Activated naive CD8-positive, alpha-beta T cell treated with anti-CD3 and anti-CD28 coated beads, Interleukin-2, amount 10 ng/mL, durations not matched to agents 7 days and 5 days (primary cell): ENCODE measurements around the gene P2RX4. TPM values are rescaled to one million over a fixed set of nuclear protein-coding genes. Genes with fewer than 3 reads are reported as not detected.
"Not testable (repeated sequence)": the region's sequence is repeated elsewhere in the genome, so short reads cannot be mapped to it uniquely, and the experiment has no call there.

Experiments used
- ATAC-seq: fragments of 150-1000 bp; cut with Tn5 transposase; one replicate; pipeline ENCODE4 v1.10.0; 2021; ENCODE audit warnings: low read depth, moderate library complexity
- POLR2A ChIA-PET: fragments of 350-600 bp; sonication (Branson Sonifier 250); formaldehyde crosslinking; loops from one replicate; lab custom pipeline; 2021; ENCODE audit warnings: antibody characterized with exemption; lab: Charles Lee
- DNase-seq: peaks from one replicate; pipeline ENCODE4 v3.0.0; 2021
- H3K27ac Mint-ChIP-seq: one replicate; pipeline ENCODE4 v1.8.0; 2022; ENCODE audit warnings: mild to moderate bottlenecking, mixed read lengths
- H3K27me3 Mint-ChIP-seq: one replicate; pipeline ENCODE4 v1.8.0; 2022; ENCODE audit warnings: mild to moderate bottlenecking, moderate library complexity, mixed read lengths
- H3K36me3 Mint-ChIP-seq: one replicate; pipeline ENCODE4 v1.8.0; 2021; ENCODE audit warnings: mild to moderate bottlenecking, mixed read lengths
- H3K4me1 Mint-ChIP-seq: one replicate; pipeline ENCODE4 v1.8.0; 2021; ENCODE audit warnings: mixed read lengths
- H3K4me3 Mint-ChIP-seq: one replicate; pipeline ENCODE4 v1.8.0; 2022; ENCODE audit warnings: mild to moderate bottlenecking, moderate library complexity, mixed read lengths
- H3K9me3 Mint-ChIP-seq: one replicate; pipeline ENCODE4 v1.8.0; 2021; ENCODE audit warnings: mixed read lengths
- total RNA-seq, 2 experiments: library from RNA; stranded (reverse); gene quantifications; one replicate each; pipeline ENCODE4 v1.2.3, GENCODE V29; 2021

The P2RX4 gene, protein sequence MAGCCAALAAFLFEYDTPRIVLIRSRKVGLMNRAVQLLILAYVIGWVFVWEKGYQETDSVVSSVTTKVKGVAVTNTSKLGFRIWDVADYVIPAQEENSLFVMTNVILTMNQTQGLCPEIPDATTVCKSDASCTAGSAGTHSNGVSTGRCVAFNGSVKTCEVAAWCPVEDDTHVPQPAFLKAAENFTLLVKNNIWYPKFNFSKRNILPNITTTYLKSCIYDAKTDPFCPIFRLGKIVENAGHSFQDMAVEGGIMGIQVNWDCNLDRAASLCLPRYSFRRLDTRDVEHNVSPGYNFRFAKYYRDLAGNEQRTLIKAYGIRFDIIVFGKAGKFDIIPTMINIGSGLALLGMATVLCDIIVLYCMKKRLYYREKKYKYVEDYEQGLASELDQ
- total RNA-seq: 10 to 100 TPM; 50.7 to 52.9 TPM

DNA sequence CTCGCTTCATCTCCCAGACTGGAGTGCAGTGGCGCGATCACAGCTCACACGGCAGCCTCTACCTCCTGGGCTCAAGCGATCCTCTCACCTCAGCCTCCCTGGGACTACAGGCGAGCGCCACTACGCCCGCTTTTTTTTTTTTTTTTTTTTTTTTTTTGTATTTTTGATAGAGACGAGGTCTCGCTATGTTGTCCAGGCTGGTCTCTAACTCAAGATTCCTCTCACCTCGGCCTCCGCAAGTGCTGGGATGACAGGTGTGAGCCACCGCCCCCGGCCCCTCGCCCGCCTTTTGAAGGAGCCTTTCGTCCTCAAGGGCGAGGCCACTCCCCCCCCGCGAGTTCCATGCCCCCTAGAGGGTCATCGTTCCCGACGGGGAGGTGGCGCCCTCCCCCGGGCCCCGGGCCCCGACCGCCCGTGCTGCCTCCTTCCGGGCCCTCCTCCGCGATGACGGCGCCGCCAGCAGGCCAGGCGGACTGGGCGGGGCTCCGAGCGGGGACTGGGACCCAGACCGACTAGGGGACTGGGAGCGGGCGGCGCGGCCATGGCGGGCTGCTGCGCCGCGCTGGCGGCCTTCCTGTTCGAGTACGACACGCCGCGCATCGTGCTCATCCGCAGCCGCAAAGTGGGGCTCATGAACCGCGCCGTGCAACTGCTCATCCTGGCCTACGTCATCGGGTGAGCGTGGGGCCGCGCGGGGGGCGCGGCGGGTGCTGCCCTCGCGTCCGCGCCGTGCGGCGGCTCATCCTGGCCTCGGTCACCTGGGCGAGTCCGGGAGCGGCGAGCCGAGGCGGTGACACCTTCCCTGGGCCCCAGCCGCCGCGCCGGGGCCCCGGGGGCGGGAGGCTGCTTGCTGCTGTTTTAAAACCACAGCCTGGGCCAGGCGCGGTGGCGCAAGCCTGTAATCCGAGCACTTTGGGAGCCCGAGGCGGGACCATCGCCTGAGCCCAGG is at the start of gene P2RX4:
Gene P2RX4, plus strand, starts transcription at position 506 of the 949 bp plus-strand sequence. Its CDS starts 36 bp downstream, at position 542.
- Mint-ChIP-seq H3K9me3 (no peaks in the 10 kb centered on the region), H3K27me3 (no peaks in the 10 kb centered on the region), H3K4me3 (peak within 1 kb of the TSS; percentile 96), H3K36me3 (peaks cover 12% of the 10 kb centered on the region), H3K27ac (peak within 1 kb of the TSS; percentile 96), H3K4me1 (peaks cover 22% of the 10 kb centered on the region)
- peak; percentile 89 for ATAC-seq
- POLR2A ChIA-PET: interaction anchor here (0.7 to 1.3 kb wide), 5 partner anchors 12 to 1071 kb away, joined by 3 to 13 read pairs (median 8); no protein-coding TSS in a partner anchor
- peak; percentile 92 for DNase-seq

DNA sequence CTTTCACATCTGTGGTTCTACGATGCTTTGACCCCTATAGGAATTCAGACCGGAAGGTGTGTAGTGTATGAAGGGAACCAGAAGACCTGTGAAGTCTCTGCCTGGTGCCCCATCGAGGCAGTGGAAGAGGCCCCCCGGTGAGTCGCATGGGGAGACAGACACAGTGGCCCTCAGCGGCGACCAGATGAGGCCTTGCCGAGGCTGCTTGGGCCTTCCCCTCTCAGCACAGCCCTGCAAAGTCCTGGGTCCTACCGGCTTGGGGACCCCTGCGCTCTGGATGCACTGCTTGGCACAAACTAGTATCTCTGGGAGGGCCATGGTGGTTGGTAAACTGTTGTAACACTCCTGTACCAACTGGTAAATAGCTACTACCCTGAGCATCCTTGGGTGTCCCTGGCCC is 47.5 kb upstream of the P2RX4 start:
- H3K9me3 Mint-ChIP-seq: peaks cover 9% of the 10 kb centered on the region
- no peak for DNase-seq
- no peak for ATAC-seq
- POLR2A ChIA-PET: no interaction called here
- no peaks in the 10 kb centered on the region for H3K27me3 Mint-ChIP-seq
- peaks cover 3% of the 10 kb centered on the region for H3K4me1 Mint-ChIP-seq
- peaks cover 26% of the 10 kb centered on the region for H3K36me3 Mint-ChIP-seq
- no peak overlapping the region for H3K4me3 Mint-ChIP-seq
- no peak overlapping the region for H3K27ac Mint-ChIP-seq

- no peak overlapping the region for H3K4me3 Mint-ChIP-seq
- H3K27me3 Mint-ChIP-seq: no peaks in the 10 kb centered on the region
- H3K4me1 Mint-ChIP-seq: peaks cover 3% of the 10 kb centered on the region
- H3K9me3 Mint-ChIP-seq: peaks cover 8% of the 10 kb centered on the region
- ATAC-seq: no peak
- no peak overlapping the region for H3K27ac Mint-ChIP-seq
- POLR2A ChIA-PET: no interaction called here
- peaks cover 22% of the 10 kb centered on the region for H3K36me3 Mint-ChIP-seq
- DNase-seq: no peak
Measured at GRCh38 chr12:121162985-121163384, 46.9 kb upstream of the P2RX4 start.

DNA sequence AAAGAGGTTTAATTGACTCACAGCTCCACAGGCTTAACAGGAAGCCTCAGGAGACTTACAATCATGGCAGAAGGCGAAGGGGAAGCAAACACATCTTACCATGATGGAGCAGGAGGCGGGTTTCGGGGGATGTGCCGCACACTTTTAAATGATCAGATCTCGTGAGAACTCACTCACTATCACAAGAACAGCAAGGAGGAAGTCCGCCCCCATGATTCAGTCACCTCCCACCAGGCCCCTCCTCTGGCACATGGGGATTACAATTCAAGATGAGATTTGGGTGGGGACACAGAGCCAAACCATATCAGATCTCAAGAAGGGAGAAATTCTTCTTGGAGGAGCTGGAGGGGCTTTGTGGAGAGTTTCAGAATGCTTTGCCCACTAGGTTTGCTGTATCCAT is 45.1 kb upstream of the P2RX4 start:
- H3K9me3 Mint-ChIP-seq, POLR2A ChIA-PET, H3K4me1 Mint-ChIP-seq, H3K27ac Mint-ChIP-seq, ATAC-seq, DNase-seq, H3K27me3 Mint-ChIP-seq, H3K4me3 Mint-ChIP-seq: not testable (repeated sequence)
- peaks cover 10% of the 10 kb centered on the region for H3K36me3 Mint-ChIP-seq

DNA sequence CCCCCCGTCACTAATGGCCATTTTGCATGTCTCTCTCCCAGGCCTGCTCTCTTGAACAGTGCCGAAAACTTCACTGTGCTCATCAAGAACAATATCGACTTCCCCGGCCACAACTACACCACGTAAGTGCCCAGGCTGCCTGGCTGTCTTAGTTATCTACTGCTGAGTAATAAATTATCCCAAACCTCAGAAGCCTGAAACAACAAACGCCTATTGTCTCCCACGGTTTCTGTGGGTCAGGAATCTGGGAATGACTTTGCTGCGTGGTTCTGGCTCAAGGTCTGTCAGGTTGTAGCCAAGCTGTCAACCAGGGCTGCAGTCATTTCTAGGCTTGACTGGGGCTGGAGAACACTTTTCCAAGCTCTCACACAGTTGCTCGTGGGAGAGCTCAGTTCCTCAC is 44.6 kb upstream of the P2RX4 start:
- peaks cover 10% of the 10 kb centered on the region for H3K36me3 Mint-ChIP-seq
- DNase-seq (no peak), ATAC-seq (no peak)
- POLR2A ChIA-PET: no interaction called here
- no peaks in the 10 kb centered on the region for H3K4me1 Mint-ChIP-seq
- no peak overlapping the region for H3K27ac Mint-ChIP-seq
- no peaks in the 10 kb centered on the region for H3K9me3 Mint-ChIP-seq
- no peaks in the 10 kb centered on the region for H3K27me3 Mint-ChIP-seq
- no peak overlapping the region for H3K4me3 Mint-ChIP-seq

- Mint-ChIP-seq H3K36me3 (peaks cover 10% of the 10 kb centered on the region), H3K4me1 (peaks cover 5% of the 10 kb centered on the region), H3K9me3 (no peaks in the 10 kb centered on the region), H3K27me3 (no peaks in the 10 kb centered on the region), H3K27ac (no peak overlapping the region), H3K4me3 (no peak overlapping the region)
- POLR2A ChIA-PET: no interaction called here
- ATAC-seq (no peak), DNase-seq (no peak)
Measured at GRCh38 chr12:121166356-121166755, 43.6 kb upstream of the P2RX4 start.

DNA sequence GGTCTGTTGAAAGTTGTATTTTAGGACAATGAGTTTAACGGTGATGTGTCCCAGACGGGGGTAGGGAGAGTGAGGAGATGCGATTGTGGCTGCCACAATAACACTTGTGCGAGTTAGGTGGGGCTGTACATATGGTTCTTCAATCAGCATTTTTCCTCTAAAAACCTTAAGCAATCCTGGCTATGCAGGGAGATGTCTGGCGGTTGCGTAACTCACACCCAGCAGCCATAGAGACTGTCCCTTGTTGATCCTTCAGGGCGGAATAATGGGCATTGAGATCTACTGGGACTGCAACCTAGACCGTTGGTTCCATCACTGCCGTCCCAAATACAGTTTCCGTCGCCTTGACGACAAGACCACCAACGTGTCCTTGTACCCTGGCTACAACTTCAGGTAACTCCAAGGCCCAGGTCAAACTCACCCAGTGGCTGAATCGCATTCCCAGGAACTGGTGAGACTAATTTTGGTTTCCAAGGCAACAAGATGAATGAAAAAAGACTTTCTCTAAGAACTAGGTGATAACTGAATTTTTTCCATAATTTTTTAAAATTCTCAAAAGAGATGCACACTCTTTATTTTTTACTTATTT is 42.6 kb upstream of the P2RX4 start:
- Mint-ChIP-seq H3K4me1 (peaks cover 5% of the 10 kb centered on the region), H3K4me3 (no peak overlapping the region), H3K9me3 (no peaks in the 10 kb centered on the region), H3K36me3 (peaks cover 10% of the 10 kb centered on the region), H3K27me3 (no peaks in the 10 kb centered on the region), H3K27ac (no peak overlapping the region)
- DNase-seq: no peak
- ATAC-seq: no peak
- POLR2A ChIA-PET: no interaction called here

DNA sequence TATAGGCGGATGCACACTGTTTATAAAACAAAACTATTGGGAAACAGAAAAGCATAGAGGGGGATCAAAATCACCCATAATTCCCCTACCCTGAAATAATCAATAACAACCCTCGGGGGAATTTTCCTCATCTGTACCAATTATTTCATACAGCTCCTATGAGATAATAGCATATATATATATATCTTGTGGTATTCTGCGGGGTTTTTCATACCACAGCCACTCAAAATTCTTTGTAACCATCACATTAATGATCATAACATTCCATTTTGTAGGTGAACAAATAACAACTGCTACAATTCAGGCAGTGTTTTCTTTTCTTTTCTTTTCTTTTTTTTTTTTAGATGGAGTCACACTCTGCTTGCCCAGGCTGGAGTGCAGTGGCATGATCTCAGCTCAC is 42.0 kb upstream of the P2RX4 start:
- Mint-ChIP-seq H3K4me1 (peaks cover 5% of the 10 kb centered on the region), H3K27ac (no peak overlapping the region), H3K9me3 (no peaks in the 10 kb centered on the region), H3K27me3 (no peaks in the 10 kb centered on the region), H3K4me3 (no peak overlapping the region), H3K36me3 (peaks cover 10% of the 10 kb centered on the region)
- DNase-seq (no peak), ATAC-seq (no peak)
- POLR2A ChIA-PET: no interaction called here

- no peak overlapping the region for H3K4me3 Mint-ChIP-seq
- peaks cover 7% of the 10 kb centered on the region for H3K4me1 Mint-ChIP-seq
- no peaks in the 10 kb centered on the region for H3K9me3 Mint-ChIP-seq
- peaks cover 7% of the 10 kb centered on the region for H3K36me3 Mint-ChIP-seq
- H3K27me3 Mint-ChIP-seq: no peaks in the 10 kb centered on the region
- DNase-seq: no peak
- ATAC-seq: no peak
- H3K27ac Mint-ChIP-seq: no peak overlapping the region
- POLR2A ChIA-PET: no interaction called here
Measured at GRCh38 chr12:121170151-121170550, 39.8 kb upstream of the P2RX4 start.

GRCh38 chr12:121170611-121171260 is 39.2 kb upstream of the P2RX4 start:
- Mint-ChIP-seq H3K9me3 (no peaks in the 10 kb centered on the region), H3K4me1 (peaks cover 7% of the 10 kb centered on the region), H3K36me3 (peaks cover 5% of the 10 kb centered on the region), H3K27me3 (no peaks in the 10 kb centered on the region), H3K27ac (no peak overlapping the region), H3K4me3 (no peak overlapping the region)
- POLR2A ChIA-PET: no interaction called here
- no peak for DNase-seq
- ATAC-seq: no peak

DNA sequence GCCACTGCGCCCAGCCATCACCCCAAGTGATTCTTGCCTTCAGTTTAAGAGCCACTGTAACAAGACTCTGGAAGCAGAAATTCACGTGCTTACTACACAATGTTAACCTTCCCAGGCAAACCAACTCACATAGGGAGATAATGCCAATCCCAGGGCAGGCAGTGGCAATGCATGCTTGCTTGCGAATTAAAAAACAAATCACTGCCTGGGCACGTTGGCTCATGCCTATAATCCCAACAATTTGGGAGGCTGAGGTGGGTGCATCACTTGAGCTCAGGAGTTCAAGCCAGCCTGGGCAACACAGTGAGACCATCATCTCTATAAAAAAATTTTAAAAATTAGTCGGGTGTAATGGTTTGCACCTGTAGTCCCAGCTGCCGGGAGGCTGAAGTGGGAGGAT is 37.8 kb upstream of the P2RX4 start:
- DNase-seq (no peak), ATAC-seq (no peak)
- Mint-ChIP-seq H3K4me3 (no peak overlapping the region), H3K4me1 (peaks cover 7% of the 10 kb centered on the region), H3K27ac (no peak overlapping the region), H3K27me3 (no peaks in the 10 kb centered on the region), H3K36me3 (peaks cover 1% of the 10 kb centered on the region), H3K9me3 (no peaks in the 10 kb centered on the region)
- POLR2A ChIA-PET: interaction anchor here (0.7 kb wide), 1 partner anchor 326 kb away, joined by 4 read pairs; no protein-coding TSS in a partner anchor

DNA sequence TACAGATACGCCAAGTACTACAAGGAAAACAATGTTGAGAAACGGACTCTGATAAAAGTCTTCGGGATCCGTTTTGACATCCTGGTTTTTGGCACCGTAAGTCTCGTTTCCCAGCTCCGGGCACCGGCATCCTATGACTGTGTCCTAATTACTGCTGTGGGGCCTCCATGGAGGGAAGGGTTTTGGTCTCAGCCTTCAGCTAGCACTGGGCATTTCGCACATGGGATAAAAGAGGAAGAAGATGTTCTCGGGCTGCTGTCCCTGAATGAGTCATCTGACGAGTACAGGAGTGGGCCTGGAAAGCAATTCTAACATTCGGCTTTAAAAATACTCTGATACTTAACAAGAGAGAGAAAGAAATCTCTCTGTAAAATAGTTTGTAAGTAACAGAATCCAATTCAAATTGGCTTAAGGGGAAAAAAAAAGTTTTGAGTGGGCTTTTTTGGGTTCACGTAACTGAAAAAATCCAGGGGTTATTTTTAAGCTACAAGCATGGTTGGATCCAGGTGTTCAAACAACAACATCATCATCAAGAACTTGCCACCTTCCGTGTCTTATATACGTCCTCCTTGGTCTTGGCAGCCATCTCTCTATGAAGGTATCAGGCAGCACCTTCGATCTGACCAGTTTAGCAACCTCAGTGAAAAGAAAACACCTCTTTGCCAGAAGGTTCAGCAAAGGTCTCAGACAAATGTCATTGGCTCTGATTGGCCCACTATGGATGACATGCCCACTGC is 34.4 kb upstream of the P2RX4 start:
- Mint-ChIP-seq H3K27ac (no peak overlapping the region), H3K4me1 (peaks cover 7% of the 10 kb centered on the region), H3K27me3 (no peaks in the 10 kb centered on the region), H3K9me3 (no peaks in the 10 kb centered on the region), H3K4me3 (no peak overlapping the region), H3K36me3 (peaks cover 3% of the 10 kb centered on the region)
- ATAC-seq (no peak), DNase-seq (no peak)
- POLR2A ChIA-PET: no interaction called here
